ENCODE results near the gene GNAT2. TPM values are rescaled to one million over a fixed set of nuclear protein-coding genes. Genes with fewer than 3 reads are reported as not detected.

GNAT2 gene
- total RNA-seq, 1 donor from 2014 or later: not detected

- H3K27ac Mint-ChIP-seq: no peak overlapping the region
- no peak for DNase-seq (ENCODE audit: extremely low spot score, unreplicated experiment)
- no peaks in the 10 kb centered on the region for H3K9me3 Mint-ChIP-seq
- peaks cover 21% of the 10 kb centered on the region for H3K4me1 Mint-ChIP-seq (ENCODE audit: unreplicated experiment)
- TF ChIP-seq CTCF (conservative IDR thresholded peaks at IDR 0.05): no peak
- no peak overlapping the region for H3K4me3 Mint-ChIP-seq
- H3K27me3 Mint-ChIP-seq: no peaks in the 10 kb centered on the region
- H3K36me3 Mint-ChIP-seq: no peaks in the 10 kb centered on the region
Observed at GRCh38 chr1:109659997-109660690, 40.7 kb upstream of the GNAT2 start.

- H3K27ac Mint-ChIP-seq: peak overlapping the region; percentile 44
Observed at GRCh38 chr1:109659145-109659544, 39.7 kb upstream of the GNAT2 start.

GRCh38 chr1:109658533-109659042, 39.2 kb upstream of the GNAT2 start:
- Mint-ChIP-seq H3K4me3 (peak overlapping the region; percentile 56), H3K27me3 (no peaks in the 10 kb centered on the region), H3K4me1 (ENCODE audit: unreplicated experiment) (peaks cover 32% of the 10 kb centered on the region), H3K36me3 (no peaks in the 10 kb centered on the region), H3K9me3 (no peaks in the 10 kb centered on the region), H3K27ac (peak overlapping the region; percentile 44)
- no peak for TF ChIP-seq CTCF (conservative IDR thresholded peaks at IDR 0.05)
- DNase-seq (ENCODE audit: extremely low spot score, unreplicated experiment): no peak

More at GRCh38 chr1:109659145-109659544, 39.7 kb upstream of the GNAT2 start:
- Mint-ChIP-seq H3K4me3 (peak overlapping the region; percentile 56), H3K27me3 (no peaks in the 10 kb centered on the region), H3K9me3 (no peaks in the 10 kb centered on the region), H3K4me1 (ENCODE audit: unreplicated experiment) (peaks cover 30% of the 10 kb centered on the region), H3K36me3 (no peaks in the 10 kb centered on the region)
- DNase-seq (ENCODE audit: extremely low spot score, unreplicated experiment): no peak
- TF ChIP-seq CTCF (conservative IDR thresholded peaks at IDR 0.05): no peak

GRCh38 chr1:109657970-109658369, 38.6 kb upstream of the GNAT2 start:
- peaks cover 4% of the 10 kb centered on the region for H3K27me3 Mint-ChIP-seq
- peaks cover 38% of the 10 kb centered on the region for H3K4me1 Mint-ChIP-seq (ENCODE audit: unreplicated experiment)
- no peaks in the 10 kb centered on the region for H3K9me3 Mint-ChIP-seq
- no peak for TF ChIP-seq CTCF (conservative IDR thresholded peaks at IDR 0.05)
- H3K36me3 Mint-ChIP-seq: no peaks in the 10 kb centered on the region
- peak overlapping the region; percentile 97 for H3K4me3 Mint-ChIP-seq
- H3K27ac Mint-ChIP-seq: no peak overlapping the region
- DNase-seq (ENCODE audit: extremely low spot score, unreplicated experiment): no peak

GRCh38 chr1:109657395-109657794, 38.0 kb upstream of the GNAT2 start:
- peaks cover 6% of the 10 kb centered on the region for H3K27me3 Mint-ChIP-seq
- no peaks in the 10 kb centered on the region for H3K9me3 Mint-ChIP-seq
- DNase-seq (ENCODE audit: extremely low spot score, unreplicated experiment): no peak
- no peak overlapping the region for H3K27ac Mint-ChIP-seq
- peaks cover 38% of the 10 kb centered on the region for H3K4me1 Mint-ChIP-seq (ENCODE audit: unreplicated experiment)
- TF ChIP-seq CTCF (conservative IDR thresholded peaks at IDR 0.05): no peak
- H3K36me3 Mint-ChIP-seq: no peaks in the 10 kb centered on the region
- peak overlapping the region; percentile 97 for H3K4me3 Mint-ChIP-seq

All from type B pancreatic cell (in vitro differentiated cells).